Transverse colon (tissue), 3 donors: ENCODE measurements around the gene FZD10.

Source experiments
- EP300 ChIP-seq: sonication (generic); formaldehyde crosslinking; IDR thresholded peaks from one replicate; pipeline ENCODE4 v1.6.1; 2017; ENCODE audit warnings: antibody characterized with exemption, low read depth
- POLR2A ChIP-seq: fragments of 450-650 bp; IDR thresholded peaks from one replicate; pipeline ENCODE4 v1.6.1; 2016; ENCODE audit warnings: antibody characterized with exemption, mild to moderate bottlenecking, moderate library complexity
- POLR2AphosphoS5 ChIP-seq, 3 donors: sonication (generic); formaldehyde crosslinking; IDR thresholded peaks; one replicate each; pipeline ENCODE4 v1.6.1; 2016; ENCODE audit warnings: antibody characterized with exemption in 3 of 3

GRCh38 chr12:130127912-130128789, 34.1 kb upstream of the FZD10 start:
- no peak for TF ChIP-seq POLR2AphosphoS5 (IDR thresholded peaks at IDR 0.05)
- TF ChIP-seq EP300: no peak
- no peak for TF ChIP-seq POLR2A
